ENCODE results near the gene SLC35D2. TPM values are rescaled to one million over a fixed set of nuclear protein-coding genes. Genes with fewer than 3 reads are reported as not detected.

The SLC35D2 gene
- total RNA-seq, 1 donor from 2014 or later, result 27.2 TPM

GRCh38 chr9:96350866-96351265 lies 32.6 kb downstream of the SLC35D2 start:
- peaks cover 17% of the 10 kb centered on the region for H3K36me3 Mint-ChIP-seq (ENCODE audit: low read depth, unreplicated experiment)
- H3K4me1 Mint-ChIP-seq (ENCODE audit: unreplicated experiment), result peaks cover 6% of the 10 kb centered on the region
- TF ChIP-seq CTCF (IDR thresholded peaks at IDR 0.05; ENCODE audit: unreplicated experiment), result no peak
- no peak for DNase-seq (ENCODE audit: low spot score)
- no peak overlapping the region for H3K27ac Mint-ChIP-seq (ENCODE audit: unreplicated experiment)
- peaks cover 1% of the 10 kb centered on the region for H3K27me3 Mint-ChIP-seq (ENCODE audit: unreplicated experiment)
- no peak overlapping the region for H3K4me3 Mint-ChIP-seq (ENCODE audit: unreplicated experiment)
- H3K9me3 Mint-ChIP-seq (ENCODE audit: unreplicated experiment), result no peaks in the 10 kb centered on the region

GRCh38 chr9:96348261-96348660 lies 35.2 kb downstream of the SLC35D2 start:
- no peak overlapping the region for H3K27ac Mint-ChIP-seq (ENCODE audit: unreplicated experiment)
- DNase-seq (ENCODE audit: low spot score), result no peak
- H3K27me3 Mint-ChIP-seq (ENCODE audit: unreplicated experiment), result peaks cover 1% of the 10 kb centered on the region
- peaks cover 10% of the 10 kb centered on the region for H3K4me1 Mint-ChIP-seq (ENCODE audit: unreplicated experiment)
- H3K9me3 Mint-ChIP-seq (ENCODE audit: unreplicated experiment), result no peaks in the 10 kb centered on the region
- peak overlapping the region; percentile 28 for H3K4me3 Mint-ChIP-seq (ENCODE audit: unreplicated experiment)
- peaks cover 17% of the 10 kb centered on the region for H3K36me3 Mint-ChIP-seq (ENCODE audit: low read depth, unreplicated experiment)
- TF ChIP-seq CTCF (IDR thresholded peaks at IDR 0.05; ENCODE audit: unreplicated experiment), result no peak

- no peak overlapping the region for H3K4me3 Mint-ChIP-seq (ENCODE audit: unreplicated experiment)
- H3K9me3 Mint-ChIP-seq (ENCODE audit: unreplicated experiment), result no peaks in the 10 kb centered on the region
- no peak for DNase-seq (ENCODE audit: low spot score)
- peaks cover 10% of the 10 kb centered on the region for H3K4me1 Mint-ChIP-seq (ENCODE audit: unreplicated experiment)
- H3K36me3 Mint-ChIP-seq (ENCODE audit: low read depth, unreplicated experiment), result peaks cover 17% of the 10 kb centered on the region
- peaks cover 1% of the 10 kb centered on the region for H3K27me3 Mint-ChIP-seq (ENCODE audit: unreplicated experiment)
- TF ChIP-seq CTCF (IDR thresholded peaks at IDR 0.05; ENCODE audit: unreplicated experiment), result no peak
- no peak overlapping the region for H3K27ac Mint-ChIP-seq (ENCODE audit: unreplicated experiment)
Observed at GRCh38 chr9:96345551-96345950, 38.0 kb downstream of the SLC35D2 start.

GRCh38 chr9:96344458-96345180 lies 38.9 kb downstream of the SLC35D2 start:
- Mint-ChIP-seq H3K27me3 (ENCODE audit: unreplicated experiment) (peaks cover 1% of the 10 kb centered on the region), H3K4me1 (ENCODE audit: unreplicated experiment) (peaks cover 10% of the 10 kb centered on the region)
- no peak for TF ChIP-seq CTCF (IDR thresholded peaks at IDR 0.05; ENCODE audit: unreplicated experiment)

GRCh38 chr9:96343515-96344360 lies 39.8 kb downstream of the SLC35D2 start:
- Mint-ChIP-seq H3K27ac (ENCODE audit: unreplicated experiment) (no peak overlapping the region), H3K4me1 (ENCODE audit: unreplicated experiment) (peaks cover 10% of the 10 kb centered on the region), H3K36me3 (ENCODE audit: low read depth, unreplicated experiment) (peaks cover 11% of the 10 kb centered on the region), H3K9me3 (ENCODE audit: unreplicated experiment) (no peaks in the 10 kb centered on the region), H3K27me3 (ENCODE audit: unreplicated experiment) (peaks cover 1% of the 10 kb centered on the region), H3K4me3 (ENCODE audit: unreplicated experiment) (no peak overlapping the region)
- no peak for DNase-seq (ENCODE audit: low spot score)
- no peak for TF ChIP-seq CTCF (IDR thresholded peaks at IDR 0.05; ENCODE audit: unreplicated experiment)

More at GRCh38 chr9:96344458-96345180, 38.9 kb downstream of the SLC35D2 start:
- Mint-ChIP-seq H3K9me3 (ENCODE audit: unreplicated experiment) (no peaks in the 10 kb centered on the region), H3K4me3 (ENCODE audit: unreplicated experiment) (no peak overlapping the region), H3K27ac (ENCODE audit: unreplicated experiment) (no peak overlapping the region), H3K36me3 (ENCODE audit: low read depth, unreplicated experiment) (peaks cover 17% of the 10 kb centered on the region)
- no peak for DNase-seq (ENCODE audit: low spot score)
